Anterior cingulate cortex (tissue), 58 donors: ENCODE results near the gene SLC7A6.
"Not testable (repeated sequence)": the region's sequence is repeated elsewhere in the genome, so short reads cannot be mapped to it uniquely, and the experiment has no call there.

Experiments used
- DNase-seq, 58 donors: peaks; one replicate each; lab custom pipeline; 2025; lab: John Stamatoyannopoulos, UW

SLC7A6 gene

GRCh38 chr16:68279726-68280558 lies 15.6 kb downstream of the SLC7A6 start:
- no peak for DNase-seq

- DNase-seq, result no peak
These were observed 17.2 kb downstream of the SLC7A6 start for GRCh38 chr16:68281368-68282063.

DNA sequence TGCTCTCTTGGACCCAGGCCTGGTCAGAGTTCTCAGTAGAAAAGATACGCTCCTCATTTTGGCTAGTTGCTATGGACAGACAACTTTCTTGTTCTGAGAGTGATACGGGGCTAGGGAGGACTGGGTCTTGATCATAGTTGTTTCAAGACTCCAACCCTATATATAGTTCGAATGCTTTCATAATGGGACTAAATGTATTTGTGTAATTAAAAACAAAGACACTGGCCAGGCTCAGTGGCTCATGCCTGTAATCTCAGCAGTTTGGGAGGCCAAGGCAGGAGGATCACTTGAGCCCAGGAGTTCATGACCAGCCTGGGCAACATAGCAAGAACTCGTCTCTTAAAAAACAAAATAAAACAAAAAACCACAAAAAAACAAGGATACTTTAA lies 17.7 kb downstream of the SLC7A6 start:
- no peak for DNase-seq

DNA sequence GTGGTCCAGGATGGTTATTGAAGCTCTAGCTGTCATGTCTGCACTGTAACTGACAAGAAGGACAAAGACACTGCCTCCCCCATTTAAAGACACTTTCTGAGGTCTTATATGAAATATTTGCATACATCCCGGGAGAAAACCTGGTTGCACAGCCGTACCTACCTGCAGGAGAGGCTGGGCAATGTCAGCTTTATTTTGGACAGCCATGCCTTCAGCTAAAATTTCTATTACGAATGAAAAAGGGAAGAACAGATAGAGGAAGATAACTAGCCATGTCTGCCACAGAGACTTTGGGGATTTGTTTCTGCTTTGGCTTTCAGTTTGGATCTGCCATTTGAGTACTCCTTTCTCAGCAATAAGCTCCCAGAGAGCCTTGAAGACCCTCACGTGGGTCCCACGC lies 19.0 kb downstream of the SLC7A6 start:
- no peak for DNase-seq

GRCh38 chr16:68283801-68284598 lies 19.7 kb downstream of the SLC7A6 start:
- no peak for DNase-seq

GRCh38 chr16:68284847-68285246 lies 20.5 kb downstream of the SLC7A6 start:
- DNase-seq, result no peak

- DNase-seq, result no peak
These were observed 21.4 kb downstream of the SLC7A6 start for GRCh38 chr16:68285683-68286082.

DNA sequence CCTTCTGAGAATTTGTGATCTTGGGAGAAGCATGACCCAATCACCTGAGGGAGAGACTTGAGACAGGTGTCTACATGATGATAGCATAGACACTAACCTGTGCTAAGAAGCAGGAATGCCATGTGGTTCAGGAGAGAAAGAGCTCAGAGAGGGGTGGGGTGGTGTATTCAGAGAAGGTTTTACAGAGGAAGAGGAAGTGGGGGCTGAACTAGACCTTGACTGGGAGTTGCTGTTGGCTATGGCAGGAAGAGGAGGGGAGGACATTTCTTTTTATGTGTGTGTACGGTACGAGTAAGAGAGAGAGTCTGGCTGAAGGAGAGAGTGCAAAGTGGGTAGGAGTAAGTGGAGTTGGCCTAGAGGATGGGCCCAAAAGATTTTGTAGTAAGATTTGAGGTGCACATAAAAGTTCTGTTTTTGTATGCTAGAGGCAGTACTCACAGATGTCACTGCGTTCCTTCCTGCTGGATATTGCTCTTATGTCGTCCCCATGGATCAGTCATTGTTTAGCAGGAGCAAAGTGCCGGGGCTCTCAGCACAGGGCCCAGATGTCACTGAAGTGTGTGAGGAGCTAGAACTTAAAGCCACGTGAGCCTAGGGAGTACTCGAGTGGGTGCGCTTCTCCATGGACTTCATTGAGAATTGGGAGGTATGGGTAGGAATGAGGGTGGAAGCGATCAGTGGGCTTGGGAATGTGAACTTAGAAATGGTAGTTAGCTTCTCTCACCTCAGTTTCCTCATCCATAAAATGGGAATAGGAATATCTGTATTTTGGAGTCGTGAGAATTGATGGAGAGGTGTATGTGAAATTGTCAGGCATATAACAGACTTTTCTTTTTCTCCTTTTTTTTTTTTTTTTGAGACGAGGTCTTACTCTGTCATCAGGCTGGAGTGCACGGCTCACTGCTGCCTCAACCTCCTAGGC lies 22.1 kb downstream of the SLC7A6 start:
- no peak for DNase-seq

DNA sequence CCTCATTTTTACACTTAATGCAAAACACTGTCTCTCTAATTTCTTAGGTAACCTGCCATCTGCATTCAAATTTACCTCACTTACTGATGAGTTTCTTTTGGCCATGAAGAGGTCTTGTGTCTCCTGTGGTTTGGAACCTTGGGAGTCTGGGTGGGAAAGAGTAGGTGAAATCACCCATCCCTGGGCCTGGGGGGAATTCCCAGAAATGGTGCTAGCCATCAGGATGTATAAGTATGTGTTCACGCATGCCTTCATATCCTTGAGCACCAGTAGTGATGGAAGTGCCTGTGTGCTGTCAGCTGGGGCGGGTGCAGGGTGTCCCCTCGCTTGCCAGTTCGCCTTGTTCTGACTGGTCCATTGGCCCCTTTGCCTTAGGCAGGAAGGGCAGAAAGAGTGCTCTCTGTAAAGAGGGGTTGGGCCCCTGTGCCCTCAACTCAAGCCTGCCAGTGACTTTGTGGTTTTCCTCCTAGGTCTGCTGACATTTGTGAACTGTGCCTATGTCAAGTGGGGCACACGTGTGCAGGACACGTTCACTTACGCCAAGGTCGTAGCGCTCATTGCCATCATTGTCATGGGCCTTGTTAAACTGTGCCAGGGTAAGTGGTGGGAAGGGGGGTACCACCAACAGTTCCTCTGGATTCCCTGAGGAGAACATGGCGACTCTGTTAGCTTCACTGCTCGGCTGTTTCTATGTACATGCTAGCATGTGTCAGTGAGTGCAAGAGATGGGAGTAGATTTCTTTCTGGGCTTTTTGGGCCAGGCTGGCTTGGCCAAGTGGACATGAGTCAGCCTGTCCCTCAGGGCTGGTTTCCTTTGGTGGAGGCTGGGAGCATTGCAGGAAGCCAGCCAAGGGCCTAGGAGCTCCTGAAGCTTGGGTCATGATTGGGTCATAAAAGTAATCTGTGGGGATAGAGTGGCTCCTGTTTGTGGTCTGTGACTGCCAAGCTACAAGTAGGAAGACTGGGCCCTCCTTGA lies 23.2 kb downstream of the SLC7A6 start:
- no peak for DNase-seq

- no peak for DNase-seq
These were observed 23.9 kb downstream of the SLC7A6 start for GRCh38 chr16:68288252-68288650.

DNA sequence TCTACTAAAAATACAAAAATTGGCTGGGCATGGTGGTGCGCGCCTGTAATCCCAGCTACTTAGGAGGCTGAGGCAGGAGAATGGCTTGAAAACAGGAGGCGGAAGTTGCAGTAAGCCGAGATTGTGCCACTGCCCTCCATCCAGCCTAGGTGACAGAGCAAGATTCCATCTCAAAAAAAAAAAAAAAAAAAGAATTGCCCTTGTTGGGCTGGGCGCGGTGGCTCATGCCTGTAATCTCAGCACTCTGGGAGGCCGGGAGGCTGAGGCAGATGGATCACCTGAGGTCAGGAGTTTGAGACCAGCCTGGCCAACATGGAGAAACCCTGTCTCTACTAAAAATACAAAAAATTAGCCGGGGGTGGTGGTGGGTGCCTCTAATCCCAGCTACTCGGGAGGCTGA lies 24.5 kb downstream of the SLC7A6 start:
- not testable (repeated sequence) for DNase-seq

DNA sequence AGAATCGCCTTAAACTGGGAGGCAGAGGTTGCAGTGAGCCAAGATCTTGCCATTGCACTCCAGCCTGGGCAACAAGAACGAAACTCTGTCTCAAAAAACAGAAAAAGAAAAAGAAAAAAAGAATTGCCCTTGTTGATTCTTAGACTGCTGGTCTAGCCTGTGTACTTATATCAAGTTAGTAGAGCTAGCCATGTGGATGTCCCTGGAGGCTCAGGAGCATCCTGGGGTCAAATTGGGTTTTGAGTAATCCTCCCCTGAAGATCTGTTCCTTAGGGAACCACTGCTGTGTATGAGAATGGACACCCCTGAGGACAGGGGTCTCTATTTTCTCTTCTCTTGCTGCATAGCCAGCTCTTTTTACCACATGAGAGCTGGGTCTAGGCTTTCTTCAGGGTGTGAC lies 24.9 kb downstream of the SLC7A6 start:
- no peak for DNase-seq

- DNase-seq, result no peak
These were observed 25.4 kb downstream of the SLC7A6 start for GRCh38 chr16:68289621-68290329.

GRCh38 chr16:68290450-68290849 lies 26.1 kb downstream of the SLC7A6 start:
- no peak for DNase-seq

DNA sequence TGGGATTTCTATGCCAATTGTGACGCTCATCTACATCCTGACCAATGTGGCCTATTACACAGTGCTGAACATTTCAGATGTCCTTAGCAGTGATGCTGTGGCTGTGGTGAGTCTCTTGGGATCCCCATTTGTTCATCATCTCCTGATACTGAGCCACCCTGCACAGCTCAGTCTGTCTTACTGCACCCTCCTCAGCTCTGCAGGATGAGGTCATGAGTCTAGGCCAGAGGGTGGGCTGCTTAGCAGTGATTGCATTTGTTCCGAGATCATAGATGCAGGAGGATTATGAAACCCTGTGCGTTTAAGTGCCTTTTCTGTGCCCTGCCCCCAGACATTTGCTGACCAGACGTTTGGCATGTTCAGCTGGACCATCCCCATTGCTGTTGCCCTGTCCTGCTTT lies 26.9 kb downstream of the SLC7A6 start:
- no peak for DNase-seq

DNA sequence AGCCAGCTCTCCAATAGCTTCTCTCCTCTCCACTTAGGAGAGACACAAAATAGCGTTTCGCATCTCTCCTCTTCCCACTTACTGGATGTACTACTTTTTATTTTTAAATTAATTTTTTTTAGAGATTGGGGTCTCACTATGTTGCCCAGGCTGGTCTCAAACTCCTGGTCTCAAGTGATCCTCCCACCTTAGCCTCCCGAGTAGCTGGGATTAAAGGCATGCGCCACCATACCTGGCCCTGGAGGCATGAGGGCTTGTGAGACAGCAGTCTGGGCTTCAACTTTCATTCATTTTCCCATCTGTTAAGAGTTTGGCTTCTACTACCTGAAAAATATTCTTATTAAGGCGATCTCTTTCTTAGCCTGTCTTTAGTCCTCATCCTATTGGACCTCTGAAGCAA lies 28.1 kb downstream of the SLC7A6 start:
- DNase-seq, result no peak

GRCh38 chr16:68296291-68296690 lies 32.0 kb downstream of the SLC7A6 start:
- DNase-seq, result no peak

- peak in 2 of 58 donors; percentile 3 to 26 for DNase-seq
These were observed 32.4 kb downstream of the SLC7A6 start for GRCh38 chr16:68296693-68297092.
